Activated CD8-positive, alpha-beta T cell treated with anti-CD3 and anti-CD28 coated beads for 36 hours (primary cell): ENCODE measurements around the gene TYK2. TPM values are rescaled to one million over a fixed set of nuclear protein-coding genes. Genes with fewer than 3 reads are reported as not detected.

Experiments used
- ATAC-seq: fragments of 200-7000 bp; cut with Tn5 transposase; one replicate; pipeline ENCODE4 v1.10.0; 2021; ENCODE audit warnings: mild to moderate bottlenecking, moderate library complexity
- CTCF ChIA-PET: fragments of 350-600 bp; sonication (Branson Sonifier 250); formaldehyde crosslinking; loops from one replicate; lab custom pipeline; 2021; ENCODE audit warnings: antibody characterized with exemption; lab: Charles Lee
- POLR2A ChIA-PET: fragments of 350-600 bp; sonication (Branson Sonifier 250); formaldehyde crosslinking; loops from one replicate; lab custom pipeline; 2021; ENCODE audit warnings: antibody characterized with exemption; lab: Charles Lee
- DNase-seq: peaks from one replicate; pipeline ENCODE4 v3.0.0-alpha.2; 2020
- H3K27ac Mint-ChIP-seq: one replicate; pipeline ENCODE4 v1.8.0; 2021; ENCODE audit warnings: mild to moderate bottlenecking, mixed read lengths
- H3K27me3 Mint-ChIP-seq: one replicate; pipeline ENCODE4 v1.8.0; 2021; ENCODE audit warnings: mixed read lengths
- H3K36me3 Mint-ChIP-seq: one replicate; pipeline ENCODE4 v1.8.0; 2021; ENCODE audit warnings: low read depth, mixed read lengths
- H3K4me1 Mint-ChIP-seq: one replicate; pipeline ENCODE4 v1.8.0; 2021; ENCODE audit warnings: low read depth, mixed read lengths
- H3K4me3 Mint-ChIP-seq: one replicate; pipeline ENCODE4 v1.8.0; 2021; ENCODE audit warnings: mild to moderate bottlenecking, moderate library complexity, mixed read lengths
- H3K9me3 Mint-ChIP-seq: one replicate; pipeline ENCODE4 v1.8.0; 2021; ENCODE audit warnings: mixed read lengths
- CTCF ChIP-seq: fragments of 200-600 bp; IDR thresholded peaks from one replicate; pipeline ENCODE4 v1.8.0; 2022; ENCODE audit warnings: antibody characterized with exemption, mild to moderate bottlenecking
- intact Hi-C: fragments of 100-400 bp; cut with micrococcal nuclease; formaldehyde crosslinking; loops from one replicate; pipeline ENCODE4 v1.10.0; 2022
- microRNA-seq: library from miRNA; unstranded; fragments of <30 nt; microRNA quantifications from one replicate; pipeline ENCODE4 v1.2.0, GENCODE V29; 2022; ENCODE audit warnings: borderline microRNAs expressed, borderline replicate concordance
- total RNA-seq, 2 experiments: library from RNA; stranded (reverse); gene quantifications; one replicate each; pipeline ENCODE4 v1.2.3, GENCODE V29; 2021

The TYK2 gene
- total RNA-seq, 2 experiments from 2014 or later: 143 TPM

- intact Hi-C loops: no loop called here
- DNase-seq (no peak), ATAC-seq (no peak)
- H3K36me3 Mint-ChIP-seq: peaks cover 4% of the 10 kb centered on the region
- ChIA-PET POLR2A (interaction anchor here (0.7 to 1.3 kb wide), 2 partner anchors 12 to 22 kb away, joined by 4 read pairs; no protein-coding TSS in a partner anchor), CTCF (no interaction called here)
- H3K4me1 Mint-ChIP-seq: peaks cover 4% of the 10 kb centered on the region
- H3K27ac Mint-ChIP-seq: no peak within 1 kb of the TSS
- TF ChIP-seq CTCF: no peak
- no peaks in the 10 kb centered on the region for H3K27me3 Mint-ChIP-seq
- H3K9me3 Mint-ChIP-seq: no peaks in the 10 kb centered on the region
- no peak within 1 kb of the TSS for H3K4me3 Mint-ChIP-seq
Observed at GRCh38 chr19:10309423-10309822, 70.9 kb downstream of the TYK2 start, which contains the start of gene ZGLP1. ZGLP1 (minus strand) TSS chr19:10309815.

GRCh38 chr19:10306327-10306726 lies 74.0 kb downstream of the TYK2 start:
- ATAC-seq: no peak
- CTCF ChIA-PET: interaction anchor here (1.8 kb wide), 1 partner anchor 84 kb away, joined by 4 read pairs; no protein-coding TSS in a partner anchor
- peaks cover 2% of the 10 kb centered on the region for H3K4me1 Mint-ChIP-seq
- no peaks in the 10 kb centered on the region for H3K27me3 Mint-ChIP-seq
- H3K36me3 Mint-ChIP-seq: peaks cover 2% of the 10 kb centered on the region
- no peak for TF ChIP-seq CTCF
- H3K9me3 Mint-ChIP-seq: no peaks in the 10 kb centered on the region
- intact Hi-C loops: no loop called here
- H3K4me3 Mint-ChIP-seq: no peak overlapping the region
- DNase-seq: no peak
- no peak overlapping the region for H3K27ac Mint-ChIP-seq
- POLR2A ChIA-PET: interaction anchor here (1.0 to 1.8 kb wide), 5 partner anchors 9 to 24 kb away, joined by 3 to 5 read pairs (median 3); partner anchors contain the start of genes FDX2 and ICAM4

- ChIA-PET CTCF (interaction anchor here (0.6 to 1.4 kb wide), 3 partner anchors 10 to 277 kb away, joined by 3 to 4 read pairs (median 3); partner anchors contain the start of gene ICAM1), POLR2A (interaction anchor here (0.8 to 1.6 kb wide), 6 partner anchors 10 to 76 kb away, joined by 3 to 5 read pairs (median 3); partner anchors contain the start of genes FDX2, ICAM4, ICAM5 and TYK2)
- Mint-ChIP-seq H3K9me3 (no peaks in the 10 kb centered on the region), H3K27me3 (no peaks in the 10 kb centered on the region), H3K4me1 (peaks cover 2% of the 10 kb centered on the region), H3K4me3 (no peak overlapping the region), H3K27ac (no peak overlapping the region), H3K36me3 (peaks cover under 1% of the 10 kb centered on the region)
- intact Hi-C loops: no loop called here
- no peak for DNase-seq
- ATAC-seq: no peak
- TF ChIP-seq CTCF: no peak
Observed at GRCh38 chr19:10305139-10305806, 75.1 kb downstream of the TYK2 start.

Small RNA genes lying within 50 kb of the gene (microRNA-seq; reads per million reads assigned to microRNA genes)
- gene MIR1181: 0.91 reads per million

Other genes with a start within 250 kb of the TYK2 start
- gene DNMT1, start 185.6 kb downstream of the TYK2 start, total RNA-seq: 100 to 1,000 TPM; 372 to 379 TPM
- gene S1PR2, start 149.2 kb downstream of the TYK2 start, total RNA-seq: 1 to 10 TPM; 6.3 to 6.6 TPM
- 100 to 1,000 TPM; 151 to 153 TPM for gene MRPL4, start 128.4 kb downstream of the TYK2 start, total RNA-seq
- gene ICAM1, start 109.5 kb downstream of the TYK2 start, total RNA-seq: 10 to 100 TPM; 35.5 to 37.2 TPM
- gene ICAM4, start 93.6 kb downstream of the TYK2 start, total RNA-seq: under 1 TPM; 0.36 to 0.54 TPM
- gene ICAM5, start 90.6 kb downstream of the TYK2 start, total RNA-seq: 1 to 10 TPM; 5.0 to 5.3 TPM
- 1 to 10 TPM; 3.2 to 3.7 TPM for gene ZGLP1, start 70.8 kb downstream of the TYK2 start, total RNA-seq
- 10 to 100 TPM in 1 of 2 experiments, 1 to 10 TPM in 1; 8.1 to 14.3 TPM for gene FDX2, start 64.6 kb downstream of the TYK2 start, total RNA-seq
- 100 to 1,000 TPM; 105 to 111 TPM for gene RAVER1, start 47.0 kb downstream of the TYK2 start, total RNA-seq
- 100 to 1,000 TPM; 106 to 107 TPM for gene ICAM3, start 40.9 kb downstream of the TYK2 start, total RNA-seq
- 100 to 1,000 TPM; 236 to 238 TPM for gene CDC37, start 23.0 kb upstream of the TYK2 start, total RNA-seq
- gene PDE4A, start 40.0 kb upstream of the TYK2 start, total RNA-seq: 10 to 100 TPM; 24.6 to 25.5 TPM
- gene KEAP1, start 122.8 kb upstream of the TYK2 start, total RNA-seq: 10 to 100 TPM; 44.7 to 55.0 TPM
- 1 to 10 TPM in 1 of 2 experiments, under 1 TPM in 1; 0.81 to 1.1 TPM for gene S1PR5, start 136.9 kb upstream of the TYK2 start, total RNA-seq
- gene ATG4D, start 163.3 kb upstream of the TYK2 start, total RNA-seq: 10 to 100 TPM; 21.7 to 22.5 TPM
- 10 to 100 TPM; 50.0 to 58.3 TPM for gene KRI1, start 185.4 kb upstream of the TYK2 start, total RNA-seq
- 10 to 100 TPM; 62.1 to 67.1 TPM for gene CDKN2D, start 188.4 kb upstream of the TYK2 start, total RNA-seq
- not detected for gene AP1M2, start 206.7 kb upstream of the TYK2 start, total RNA-seq
- 10 to 100 TPM; 66.0 to 71.4 TPM for gene SLC44A2, start 245.0 kb upstream of the TYK2 start, total RNA-seq